ENCODE measurements around the gene ALDH3B1. TPM values are rescaled to one million over a fixed set of nuclear protein-coding genes. Genes with fewer than 3 reads are reported as not detected.

ALDH3B1 gene, protein sequence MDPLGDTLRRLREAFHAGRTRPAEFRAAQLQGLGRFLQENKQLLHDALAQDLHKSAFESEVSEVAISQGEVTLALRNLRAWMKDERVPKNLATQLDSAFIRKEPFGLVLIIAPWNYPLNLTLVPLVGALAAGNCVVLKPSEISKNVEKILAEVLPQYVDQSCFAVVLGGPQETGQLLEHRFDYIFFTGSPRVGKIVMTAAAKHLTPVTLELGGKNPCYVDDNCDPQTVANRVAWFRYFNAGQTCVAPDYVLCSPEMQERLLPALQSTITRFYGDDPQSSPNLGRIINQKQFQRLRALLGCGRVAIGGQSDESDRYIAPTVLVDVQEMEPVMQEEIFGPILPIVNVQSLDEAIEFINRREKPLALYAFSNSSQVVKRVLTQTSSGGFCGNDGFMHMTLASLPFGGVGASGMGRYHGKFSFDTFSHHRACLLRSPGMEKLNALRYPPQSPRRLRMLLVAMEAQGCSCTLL
- total RNA-seq: 16.7 and 47.0 TPM in 2 replicates

DNA sequence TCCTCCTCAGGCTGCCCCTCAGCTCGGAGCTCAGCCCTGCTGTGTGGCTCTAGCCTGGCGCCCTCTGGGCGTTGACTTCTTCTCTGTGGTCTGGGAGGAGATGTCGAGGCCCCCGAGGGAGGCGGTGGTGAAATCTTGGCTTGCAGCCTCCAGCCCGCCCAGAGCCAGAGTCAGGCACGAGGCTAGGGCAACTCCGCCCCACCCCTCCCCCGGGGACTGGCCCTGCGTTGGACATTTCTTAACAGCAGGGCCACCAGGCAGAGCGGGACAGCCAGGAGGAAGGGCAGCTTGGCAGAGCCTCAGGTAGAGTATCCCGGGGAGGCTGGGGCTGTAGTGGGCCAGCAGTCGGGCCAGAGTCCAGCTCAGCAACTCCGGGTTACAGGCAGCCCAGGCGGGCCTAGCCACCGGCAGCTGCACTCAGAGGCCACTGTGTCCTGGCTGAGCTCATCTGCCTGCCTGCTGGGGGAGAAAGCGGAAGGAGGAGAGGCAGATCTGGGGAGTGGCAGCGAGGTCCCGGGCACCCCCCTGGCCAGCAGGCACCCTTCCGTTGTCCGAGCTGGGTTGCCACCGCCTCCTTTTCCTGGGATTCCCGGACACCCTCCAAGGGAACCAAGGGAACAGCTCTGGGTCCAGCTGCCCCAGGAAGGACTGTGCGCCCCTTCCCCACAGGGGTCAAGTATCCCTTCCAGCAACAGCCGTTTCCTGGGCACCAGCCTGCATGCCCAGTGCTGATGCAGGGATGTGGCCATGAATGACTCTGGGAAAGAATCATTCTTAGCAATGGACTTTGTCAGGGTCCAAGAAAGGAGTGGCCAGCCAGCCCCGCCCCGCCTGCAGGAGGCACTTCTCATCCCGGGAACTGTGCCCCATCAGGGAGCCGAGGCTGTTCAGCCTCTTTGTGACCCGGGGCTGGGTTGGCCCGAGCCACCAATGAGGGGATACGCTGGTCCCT, at the start of gene ALDH3B1:
Gene ALDH3B1 (plus strand): TSS at position 238 of the 952 bp plus-strand sequence. CDS start 4,971 bp downstream, outside the sequence.

DNA sequence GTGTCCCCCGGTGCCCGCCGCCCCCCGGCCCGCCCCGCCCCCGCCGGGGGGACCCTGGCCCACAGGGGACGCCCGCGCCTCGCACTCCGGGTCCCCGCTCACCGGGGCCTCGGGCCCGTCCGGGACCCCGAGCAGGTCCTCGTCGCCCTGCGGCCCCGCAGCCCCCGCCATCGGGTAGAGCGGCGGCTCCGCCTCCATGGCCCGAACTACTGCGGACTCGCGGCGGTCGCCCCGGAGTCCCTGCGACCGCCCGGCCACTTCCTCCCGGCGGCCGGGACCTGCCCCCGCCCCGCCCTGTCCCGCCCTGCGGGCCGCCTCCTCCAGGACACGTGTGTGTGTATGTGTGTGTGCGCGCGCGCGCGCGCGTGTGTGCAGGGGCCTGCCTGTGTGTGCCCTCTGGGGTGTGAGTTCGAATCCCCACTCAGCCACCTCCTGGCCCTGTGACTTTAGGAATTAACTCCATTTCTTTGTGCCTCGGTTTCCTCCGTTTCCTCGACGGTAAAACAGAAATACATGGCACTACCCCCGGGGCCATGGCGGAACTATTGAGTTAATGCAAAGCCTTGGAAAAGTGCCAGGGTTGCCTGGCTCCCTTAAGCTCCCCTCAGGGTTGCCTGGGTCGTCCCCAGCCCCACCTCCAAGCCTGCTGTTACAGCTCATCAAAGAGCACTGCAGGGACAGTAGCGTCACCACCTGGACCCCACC, 6.1 kb upstream of the ALDH3B1 start, which contains the start of gene UNC93B1:
Gene UNC93B1 (minus strand): TSS at position 252 of the 705 bp plus-strand sequence. CDS start 54 bp downstream, at position 198.

DNA sequence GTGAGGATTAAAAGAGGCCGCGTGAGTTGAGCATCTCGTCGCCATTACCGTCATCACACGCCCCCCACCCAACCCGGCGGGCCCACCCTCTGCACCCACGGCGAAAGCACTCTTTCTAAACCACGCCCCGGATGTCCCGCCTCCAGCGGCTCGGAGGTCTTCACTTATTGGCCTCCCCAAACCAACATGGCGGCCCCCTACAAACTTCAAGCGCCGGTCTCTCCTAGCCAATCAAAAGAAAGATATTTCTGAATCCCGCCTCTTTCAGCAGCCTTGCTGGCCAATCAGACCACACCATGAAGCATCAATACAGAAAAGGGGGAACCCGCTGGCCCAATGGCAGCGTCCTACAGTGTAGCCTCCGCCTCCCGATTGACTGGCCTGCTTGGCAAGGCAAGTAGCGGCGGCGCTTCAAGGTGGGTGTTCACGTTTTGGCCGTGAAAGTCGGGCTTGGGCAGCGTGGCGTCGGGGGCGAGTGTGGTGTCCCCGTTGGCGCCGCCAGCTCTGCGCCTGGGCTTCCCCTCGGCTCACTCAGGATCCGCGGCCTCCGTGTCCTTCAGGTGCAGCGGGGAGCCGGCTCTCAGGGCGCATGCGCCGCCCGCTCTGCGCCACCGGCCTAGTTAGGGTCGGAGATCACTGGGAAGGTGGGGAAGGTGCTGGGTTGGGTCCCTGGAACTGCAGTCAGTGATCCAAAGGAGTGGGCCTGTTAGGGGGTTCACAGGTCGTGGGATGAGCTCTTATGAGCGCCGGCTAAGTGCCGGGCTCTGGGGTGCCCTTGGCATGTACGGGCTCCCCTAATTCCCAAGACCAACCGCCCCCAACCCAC, 20.4 kb downstream of the ALDH3B1 start, which contains the start of gene NDUFS8:
Gene NDUFS8 (plus strand): TSS at position 364 of the 826 bp plus-strand sequence. CDS start 1,471 bp downstream, outside the sequence.

DNA sequence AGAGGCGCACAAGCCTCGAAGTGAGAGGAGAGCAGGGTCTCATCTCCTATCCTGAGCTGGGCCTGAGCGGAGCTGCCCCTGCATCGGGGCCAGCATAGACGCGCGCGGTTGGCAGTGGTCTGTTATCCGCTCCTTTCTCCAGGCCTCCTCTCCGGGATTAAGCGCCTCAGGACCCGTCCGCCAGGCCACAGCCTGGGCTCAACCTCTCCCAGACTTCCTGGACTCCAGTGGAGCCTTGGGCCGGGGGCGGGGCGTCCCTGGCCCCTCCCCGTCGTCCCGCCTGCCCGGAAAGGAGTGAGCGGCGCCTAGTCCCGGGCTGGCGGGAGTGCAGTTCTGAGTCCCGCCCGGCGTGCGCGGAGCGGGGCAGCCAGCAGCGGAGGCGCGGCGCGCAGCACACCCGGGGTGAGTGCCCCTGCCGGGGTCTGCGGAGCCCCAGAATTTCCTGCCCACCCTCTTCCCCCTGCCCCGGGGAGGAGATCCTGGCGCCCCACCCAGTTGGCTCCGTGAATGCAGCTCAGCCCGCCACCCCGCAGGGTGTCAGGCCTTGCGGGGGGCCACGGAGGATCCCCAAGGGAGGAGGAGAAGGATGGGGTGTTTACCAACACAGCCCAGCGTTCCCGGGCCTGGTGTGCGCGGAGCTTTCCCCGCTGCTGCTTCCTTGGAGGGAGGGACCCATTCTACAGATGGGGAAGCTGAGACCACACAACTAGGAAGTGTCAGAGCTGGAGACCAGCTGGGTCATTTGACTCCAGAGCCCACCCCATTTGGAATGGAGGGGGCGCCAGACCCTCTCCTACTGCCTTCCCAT, 28.8 kb downstream of the ALDH3B1 start, which contains the start of gene TCIRG1:
Gene TCIRG1 (plus strand): TSS at position 308 of the 808 bp plus-strand sequence. CDS start 2,247 bp downstream, outside the sequence.

Other genes with a start within 250 kb of the ALDH3B1 start
- 23.6 and 26.2 TPM in 2 replicates for gene UNC93B1, start 6.2 kb upstream of the ALDH3B1 start, total RNA-seq
- gene NDUFS8, start 20.4 kb downstream of the ALDH3B1 start, total RNA-seq: 183 and 201 TPM in 2 replicates
- 67.6 and 116 TPM in 2 replicates for gene TCIRG1, start 28.7 kb downstream of the ALDH3B1 start, total RNA-seq
- gene CHKA, start 111.1 kb downstream of the ALDH3B1 start, total RNA-seq: 4.5 and 16.2 TPM in 2 replicates
- gene KMT5B, start 203.0 kb downstream of the ALDH3B1 start, total RNA-seq: 8.4 and 15.0 TPM in 2 replicates